ENCODE measurements around the gene TSHZ1. TPM values are rescaled to one million over a fixed set of nuclear protein-coding genes. Genes with fewer than 3 reads are reported as not detected.

Gene TSHZ1
- total RNA-seq, 1 donor from 2014 or later = 12.7 TPM

GRCh38 chr18:75252136-75252535, 41.5 kb downstream of the TSHZ1 start:
- peaks cover 2% of the 10 kb centered on the region for H3K27me3 Mint-ChIP-seq (ENCODE audit: insufficient read depth)
- intact Hi-C loops (cut with micrococcal nuclease) = no loop called here
- no peak for DNase-seq (ENCODE audit: low spot score)
- no peak overlapping the region for H3K27ac Mint-ChIP-seq
- H3K4me3 Mint-ChIP-seq = no peak overlapping the region
- H3K36me3 Mint-ChIP-seq (ENCODE audit: low read depth) = no peaks in the 10 kb centered on the region
- H3K4me1 Mint-ChIP-seq (ENCODE audit: low read depth) = peaks cover 17% of the 10 kb centered on the region
- no peaks in the 10 kb centered on the region for H3K9me3 Mint-ChIP-seq

GRCh38 chr18:75253043-75253442, 42.4 kb downstream of the TSHZ1 start:
- Mint-ChIP-seq H3K9me3 (no peaks in the 10 kb centered on the region), H3K4me3 (no peak overlapping the region), H3K27ac (no peak overlapping the region), H3K27me3 (ENCODE audit: insufficient read depth) (peaks cover 2% of the 10 kb centered on the region), H3K36me3 (ENCODE audit: low read depth) (no peaks in the 10 kb centered on the region), H3K4me1 (ENCODE audit: low read depth) (peaks cover 8% of the 10 kb centered on the region)
- no peak for DNase-seq (ENCODE audit: low spot score)
- intact Hi-C loops (cut with micrococcal nuclease) = no loop called here

GRCh38 chr18:75253784-75254183, 43.2 kb downstream of the TSHZ1 start:
- intact Hi-C loops (cut with micrococcal nuclease) = no loop called here
- Mint-ChIP-seq H3K4me3 (no peak overlapping the region), H3K4me1 (ENCODE audit: low read depth) (peaks cover under 1% of the 10 kb centered on the region), H3K27me3 (ENCODE audit: insufficient read depth) (peaks cover 2% of the 10 kb centered on the region), H3K27ac (no peak overlapping the region), H3K9me3 (no peaks in the 10 kb centered on the region), H3K36me3 (ENCODE audit: low read depth) (no peaks in the 10 kb centered on the region)
- no peak for DNase-seq (ENCODE audit: low spot score)

GRCh38 chr18:75255094-75255493, 44.5 kb downstream of the TSHZ1 start:
- peaks cover 2% of the 10 kb centered on the region for H3K27me3 Mint-ChIP-seq (ENCODE audit: insufficient read depth)
- intact Hi-C loops (cut with micrococcal nuclease) = no loop called here
- H3K27ac Mint-ChIP-seq = no peak overlapping the region
- no peaks in the 10 kb centered on the region for H3K4me1 Mint-ChIP-seq (ENCODE audit: low read depth)
- no peaks in the 10 kb centered on the region for H3K9me3 Mint-ChIP-seq
- no peak for DNase-seq (ENCODE audit: low spot score)
- no peak overlapping the region for H3K4me3 Mint-ChIP-seq
- H3K36me3 Mint-ChIP-seq (ENCODE audit: low read depth) = no peaks in the 10 kb centered on the region

- no peak overlapping the region for H3K4me3 Mint-ChIP-seq
- no peak overlapping the region for H3K27ac Mint-ChIP-seq
- peaks cover 7% of the 10 kb centered on the region for H3K4me1 Mint-ChIP-seq (ENCODE audit: low read depth)
- intact Hi-C loops (cut with micrococcal nuclease) = no loop called here
- H3K27me3 Mint-ChIP-seq (ENCODE audit: insufficient read depth) = no peaks in the 10 kb centered on the region
- DNase-seq (ENCODE audit: low spot score) = no peak
- no peaks in the 10 kb centered on the region for H3K36me3 Mint-ChIP-seq (ENCODE audit: low read depth)
- H3K9me3 Mint-ChIP-seq = no peaks in the 10 kb centered on the region
These were observed 45.8 kb downstream of the TSHZ1 start for GRCh38 chr18:75256376-75256775.

GRCh38 chr18:75257605-75258004, 47.0 kb downstream of the TSHZ1 start:
- Mint-ChIP-seq H3K36me3 (ENCODE audit: low read depth) (peaks cover 2% of the 10 kb centered on the region), H3K9me3 (no peaks in the 10 kb centered on the region), H3K4me3 (no peak overlapping the region), H3K4me1 (ENCODE audit: low read depth) (peaks cover 14% of the 10 kb centered on the region), H3K27me3 (ENCODE audit: insufficient read depth) (no peaks in the 10 kb centered on the region), H3K27ac (no peak overlapping the region)
- intact Hi-C loops (cut with micrococcal nuclease) = no loop called here
- DNase-seq (ENCODE audit: low spot score) = no peak

GRCh38 chr18:75261430-75262223, 51.0 kb downstream of the TSHZ1 start:
- Mint-ChIP-seq H3K4me1 (ENCODE audit: low read depth) (peaks cover 14% of the 10 kb centered on the region), H3K4me3 (peak overlapping the region; percentile 7), H3K27ac (peak overlapping the region; percentile 41), H3K9me3 (no peaks in the 10 kb centered on the region), H3K36me3 (ENCODE audit: low read depth) (peaks cover 2% of the 10 kb centered on the region), H3K27me3 (ENCODE audit: insufficient read depth) (no peaks in the 10 kb centered on the region)
- no peak for DNase-seq (ENCODE audit: low spot score)
- intact Hi-C loops (cut with micrococcal nuclease) = loop anchor here (5.0 kb wide), 1 partner anchor 54 kb away; the partner anchor contains the start of gene PTGR3

- DNase-seq (ENCODE audit: low spot score) = no peak
- Mint-ChIP-seq H3K4me1 (ENCODE audit: low read depth) (peaks cover 14% of the 10 kb centered on the region), H3K4me3 (no peak overlapping the region), H3K27ac (peak overlapping the region; percentile 1), H3K9me3 (no peaks in the 10 kb centered on the region), H3K27me3 (ENCODE audit: insufficient read depth) (no peaks in the 10 kb centered on the region), H3K36me3 (ENCODE audit: low read depth) (peaks cover 2% of the 10 kb centered on the region)
- intact Hi-C loops (cut with micrococcal nuclease) = loop anchor here (5.0 kb wide), 1 partner anchor 55 kb away; the partner anchor contains the start of gene PTGR3
These were observed 51.9 kb downstream of the TSHZ1 start for GRCh38 chr18:75262511-75262910.

GRCh38 chr18:75264195-75264594, 53.6 kb downstream of the TSHZ1 start:
- peaks cover 14% of the 10 kb centered on the region for H3K4me1 Mint-ChIP-seq (ENCODE audit: low read depth)
- H3K27me3 Mint-ChIP-seq (ENCODE audit: insufficient read depth) = no peaks in the 10 kb centered on the region
- H3K9me3 Mint-ChIP-seq = no peaks in the 10 kb centered on the region
- H3K4me3 Mint-ChIP-seq = no peak overlapping the region
- peaks cover 2% of the 10 kb centered on the region for H3K36me3 Mint-ChIP-seq (ENCODE audit: low read depth)
- DNase-seq (ENCODE audit: low spot score) = no peak
- no peak overlapping the region for H3K27ac Mint-ChIP-seq
- intact Hi-C loops (cut with micrococcal nuclease) = loop anchor here (5.0 kb wide), 1 partner anchor 57 kb away; the partner anchor contains the start of gene PTGR3

GRCh38 chr18:75264926-75265597, 54.5 kb downstream of the TSHZ1 start:
- intact Hi-C loops (cut with micrococcal nuclease) = loop anchor here (5.0 kb wide), 1 partner anchor 58 kb away; the partner anchor contains the start of gene PTGR3
- Mint-ChIP-seq H3K36me3 (ENCODE audit: low read depth) (peaks cover 2% of the 10 kb centered on the region), H3K4me1 (ENCODE audit: low read depth) (peaks cover 14% of the 10 kb centered on the region), H3K27ac (no peak overlapping the region), H3K4me3 (no peak overlapping the region), H3K27me3 (ENCODE audit: insufficient read depth) (no peaks in the 10 kb centered on the region), H3K9me3 (no peaks in the 10 kb centered on the region)
- no peak for DNase-seq (ENCODE audit: low spot score)

- Mint-ChIP-seq H3K4me1 (ENCODE audit: low read depth) (peaks cover 12% of the 10 kb centered on the region), H3K27ac (no peak overlapping the region), H3K9me3 (no peaks in the 10 kb centered on the region), H3K4me3 (no peak overlapping the region), H3K36me3 (ENCODE audit: low read depth) (peaks cover 2% of the 10 kb centered on the region), H3K27me3 (ENCODE audit: insufficient read depth) (no peaks in the 10 kb centered on the region)
- DNase-seq (ENCODE audit: low spot score) = no peak
- intact Hi-C loops (cut with micrococcal nuclease) = no loop called here
These were observed 55.3 kb downstream of the TSHZ1 start for GRCh38 chr18:75265872-75266271.

GRCh38 chr18:75267643-75268363, 57.2 kb downstream of the TSHZ1 start:
- H3K36me3 Mint-ChIP-seq (ENCODE audit: low read depth) = no peaks in the 10 kb centered on the region
- H3K9me3 Mint-ChIP-seq = no peaks in the 10 kb centered on the region
- H3K27me3 Mint-ChIP-seq (ENCODE audit: insufficient read depth) = no peaks in the 10 kb centered on the region
- intact Hi-C loops (cut with micrococcal nuclease) = no loop called here
- no peak overlapping the region for H3K4me3 Mint-ChIP-seq
- DNase-seq (ENCODE audit: low spot score) = no peak
- H3K4me1 Mint-ChIP-seq (ENCODE audit: low read depth) = no peaks in the 10 kb centered on the region
- H3K27ac Mint-ChIP-seq = no peak overlapping the region

- no peaks in the 10 kb centered on the region for H3K27me3 Mint-ChIP-seq (ENCODE audit: insufficient read depth)
- no peak for DNase-seq (ENCODE audit: low spot score)
- intact Hi-C loops (cut with micrococcal nuclease) = no loop called here
These were observed 57.7 kb downstream of the TSHZ1 start for GRCh38 chr18:75268364-75268646.

More at GRCh38 chr18:75268364-75268646, 57.7 kb downstream of the TSHZ1 start:
- Mint-ChIP-seq H3K27ac (no peak overlapping the region), H3K36me3 (ENCODE audit: low read depth) (no peaks in the 10 kb centered on the region), H3K4me1 (ENCODE audit: low read depth) (no peaks in the 10 kb centered on the region), H3K4me3 (no peak overlapping the region), H3K9me3 (no peaks in the 10 kb centered on the region)

All from activated T-helper 1 cell treated with anti-CD3 and anti-CD28 coated beads, Interleukin-12 subunit alpha, Interleukin-12 subunit beta, Interleukin-2, Interleukin-4 antibody, amounts not matched to agents 30 ng/mL and 10 ng/mL and 1 ng/mL, durations not matched to agents 14 hours and 24 hours and 36 hours (primary cell).